GM12801 (cell line): Measurements from ENCODE around the gene FZR1.

ENCODE experiments used
- CTCF ChIP-seq: IDR thresholded peaks from one replicate; pipeline ENCODE4 v1.5.1; 2011; ENCODE audit warnings: control low read depth; ENCODE audit not compliant: insufficient read length; ENCODE audit errors: extremely low read depth

Gene FZR1

GRCh38 chr19:3573162-3573857, 67.2 kb downstream of the FZR1 start:
- TF ChIP-seq CTCF: no peak

- TF ChIP-seq CTCF: no peak
These were observed 67.9 kb downstream of the FZR1 start for GRCh38 chr19:3573858-3574637.

GRCh38 chr19:3575260-3575741, 69.2 kb downstream of the FZR1 start:
- no peak for TF ChIP-seq CTCF

- no peak for TF ChIP-seq CTCF
These were observed 70.0 kb downstream of the FZR1 start for GRCh38 chr19:3575949-3576673.

GRCh38 chr19:3576696-3577443, 70.8 kb downstream of the FZR1 start:
- TF ChIP-seq CTCF: no peak

GRCh38 chr19:3577723-3578344, 71.7 kb downstream of the FZR1 start:
- TF ChIP-seq CTCF: no peak
